UCSD-AML1 (cell line): ENCODE data around the gene PCNT.
"Not testable (repeated sequence)": the region's sequence is repeated elsewhere in the genome, so short reads cannot be mapped to it uniquely, and the experiment has no call there.

Experiments
- DNase-seq: peaks from one replicate; lab custom pipeline; 2025; ENCODE audit not compliant: unreplicated experiment; lab: John Stamatoyannopoulos, UW

The PCNT gene

DNA sequence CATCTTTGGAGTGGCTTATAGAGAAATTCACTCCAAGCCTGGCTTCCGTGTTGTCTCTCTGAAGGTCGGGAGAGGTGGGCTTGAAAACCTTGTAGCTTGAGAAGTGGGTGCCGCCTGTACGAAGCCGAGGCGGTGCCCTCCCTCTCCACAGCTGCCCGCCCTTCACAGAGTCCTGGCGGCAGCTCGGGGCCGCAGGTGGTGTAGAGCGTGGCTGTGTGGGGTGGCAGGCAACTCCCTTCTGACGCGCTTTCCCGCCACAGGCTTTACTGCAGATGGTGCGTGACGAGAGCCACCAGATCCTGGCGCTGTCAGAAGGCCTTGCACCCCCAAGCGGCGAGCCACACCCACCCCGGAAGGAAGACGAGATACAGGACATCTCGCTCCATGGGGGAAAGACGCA is 101.6 kb downstream of the PCNT start:
- DNase-seq: no peak

DNA sequence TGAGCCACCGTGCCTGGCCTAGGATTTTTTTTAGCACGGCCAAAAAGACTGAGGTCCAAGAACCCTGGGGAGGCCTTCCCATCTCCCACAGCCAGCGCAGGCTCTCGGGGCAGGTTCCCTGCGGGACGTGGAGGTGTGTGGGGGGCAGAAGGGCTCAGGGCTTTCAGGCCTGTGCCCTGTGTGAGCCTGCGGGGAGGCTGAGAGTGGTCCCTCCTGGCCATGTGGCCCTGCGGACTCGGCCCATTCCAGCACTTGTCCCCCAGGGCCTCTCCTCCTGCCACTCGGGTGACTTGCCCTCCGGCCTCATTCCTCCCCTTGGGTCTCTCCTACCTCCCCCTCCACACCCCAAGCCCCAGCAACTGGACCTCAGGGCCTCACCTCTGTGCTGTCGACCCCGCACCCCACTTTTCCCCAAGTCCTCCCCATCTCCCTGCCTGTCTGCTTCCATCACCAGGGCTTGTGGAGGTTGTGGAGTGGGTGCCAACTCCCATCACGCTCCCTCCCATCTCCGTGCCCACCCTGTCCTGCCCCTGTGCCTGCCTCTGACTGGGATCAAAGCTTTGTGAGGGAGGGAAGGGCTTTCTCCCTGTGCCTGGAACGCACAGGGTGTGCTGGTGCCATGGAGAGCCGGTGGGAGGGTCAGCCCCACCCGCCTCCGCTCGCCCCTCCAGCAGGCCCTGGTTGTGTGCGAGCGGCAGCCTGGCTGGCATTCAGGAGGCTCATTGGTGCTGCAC is 102.5 kb downstream of the PCNT start:
- DNase-seq: no peak

DNA sequence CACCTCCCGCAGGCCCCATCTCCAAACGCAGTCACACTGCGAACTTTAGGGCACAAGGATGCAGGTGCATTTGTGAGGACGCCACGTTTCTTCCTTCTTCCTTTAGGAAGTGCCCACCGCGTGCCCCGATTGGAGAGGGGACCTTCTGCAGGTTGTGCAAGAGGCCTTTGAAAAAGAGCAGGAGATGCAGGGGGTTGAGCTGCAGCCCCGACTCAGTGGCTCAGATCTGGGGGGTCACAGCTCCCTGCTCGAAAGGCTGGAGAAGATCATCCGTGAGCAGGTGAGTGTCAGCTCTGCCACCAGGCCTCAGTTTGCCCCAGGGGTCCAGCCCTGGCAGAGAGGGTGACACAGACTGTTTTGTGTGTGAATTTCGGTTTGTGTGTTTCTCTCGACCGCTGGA is 103.6 kb downstream of the PCNT start:
- DNase-seq: no peak

DNA sequence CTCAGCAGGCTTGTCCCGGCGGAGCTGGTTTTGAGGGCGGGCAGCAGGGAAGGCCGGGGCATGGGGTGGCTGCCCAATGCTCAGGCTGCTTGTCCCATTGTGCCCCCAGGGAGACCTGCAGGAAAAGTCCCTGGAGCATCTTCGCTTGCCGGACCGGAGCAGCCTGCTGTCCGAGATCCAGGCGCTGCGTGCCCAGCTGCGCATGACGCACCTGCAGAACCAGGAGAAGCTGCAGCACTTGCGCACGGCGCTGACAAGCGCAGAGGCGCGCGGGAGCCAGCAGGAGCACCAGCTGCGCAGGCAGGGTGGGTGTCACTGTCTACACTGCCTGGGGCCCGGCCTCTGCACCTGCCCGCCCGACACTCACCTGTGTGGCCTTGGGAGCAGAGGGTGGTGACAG is 104.3 kb downstream of the PCNT start:
- DNase-seq: no peak

DNA sequence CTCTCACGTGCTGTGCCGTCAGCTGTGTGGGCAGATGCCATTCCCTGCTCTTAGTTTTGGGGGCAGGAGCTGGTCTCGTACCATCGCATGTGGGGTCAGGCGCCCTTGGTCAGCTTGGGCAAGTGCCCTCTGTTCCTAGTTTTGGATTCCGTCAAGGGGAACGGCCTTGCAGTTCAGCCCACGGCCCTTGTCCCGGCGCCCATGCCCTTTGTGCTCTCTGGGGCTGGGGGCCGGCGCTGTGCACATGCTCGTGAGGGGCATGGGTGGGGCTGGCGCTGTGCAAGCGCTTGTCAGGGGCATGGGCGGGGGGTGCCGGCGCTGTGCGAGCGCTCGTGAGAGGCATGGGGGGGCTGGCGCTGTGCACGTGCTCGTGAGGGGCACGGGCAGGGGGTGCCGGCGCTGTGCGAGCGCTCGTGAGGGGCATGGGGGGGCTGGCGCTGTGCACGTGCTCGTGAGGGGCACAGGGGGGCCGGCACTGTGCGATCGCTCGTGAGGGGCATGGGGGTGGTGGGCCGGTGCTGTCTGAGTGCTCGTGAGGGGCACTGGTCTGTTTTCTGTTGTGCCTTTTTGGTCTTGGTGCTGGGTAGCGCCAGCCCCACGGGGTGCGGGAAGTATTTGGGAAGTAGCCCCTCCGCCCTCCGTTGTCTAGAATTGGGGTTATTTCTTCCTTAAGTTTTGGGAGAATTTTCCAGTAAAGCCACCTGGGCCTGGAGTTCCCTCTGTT is 105.2 kb downstream of the PCNT start:
- no peak for DNase-seq

DNA sequence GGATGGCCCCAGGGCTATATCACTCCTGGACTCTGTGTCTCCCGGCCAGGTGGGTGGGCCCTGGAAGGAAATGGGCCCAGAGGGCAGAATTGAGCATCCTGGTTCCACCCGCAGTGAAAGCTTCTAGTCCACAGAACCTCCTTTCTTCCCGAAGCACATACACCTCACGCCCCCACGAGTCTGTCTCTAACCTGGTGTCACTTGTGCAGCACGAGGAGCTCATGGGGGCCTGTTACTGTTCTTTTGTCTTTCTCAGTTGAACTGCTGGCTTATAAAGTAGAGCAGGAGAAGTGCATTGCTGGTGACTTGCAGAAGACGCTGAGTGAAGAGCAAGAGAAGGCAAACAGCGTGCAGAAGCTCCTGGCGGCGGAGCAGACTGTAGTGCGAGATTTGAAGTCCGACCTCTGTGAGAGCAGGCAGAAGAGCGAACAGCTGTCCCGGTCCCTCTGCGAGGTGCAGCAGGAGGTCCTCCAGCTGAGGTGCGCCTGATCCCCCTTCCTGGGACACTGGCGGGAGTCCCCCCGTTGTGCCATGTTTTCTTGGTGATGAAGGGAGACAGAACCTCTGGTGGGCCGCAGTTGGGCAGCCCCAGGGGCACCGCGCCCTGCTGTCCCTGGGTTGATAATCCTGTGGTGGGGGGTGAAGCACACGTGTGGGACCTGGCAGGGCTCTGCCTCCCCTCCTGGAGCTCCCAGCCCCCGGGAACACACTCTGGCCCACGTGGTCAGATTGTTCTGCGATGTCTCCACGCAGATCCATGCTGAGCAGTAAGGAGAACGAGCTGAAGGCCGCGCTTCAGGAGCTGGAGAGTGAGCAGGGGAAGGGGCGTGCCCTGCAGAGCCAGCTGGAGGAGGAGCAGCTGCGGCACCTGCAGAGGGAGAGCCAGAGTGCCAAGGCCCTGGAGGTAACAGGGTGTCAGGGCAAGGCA is 106.1 kb downstream of the PCNT start:
- DNase-seq: no peak

DNA sequence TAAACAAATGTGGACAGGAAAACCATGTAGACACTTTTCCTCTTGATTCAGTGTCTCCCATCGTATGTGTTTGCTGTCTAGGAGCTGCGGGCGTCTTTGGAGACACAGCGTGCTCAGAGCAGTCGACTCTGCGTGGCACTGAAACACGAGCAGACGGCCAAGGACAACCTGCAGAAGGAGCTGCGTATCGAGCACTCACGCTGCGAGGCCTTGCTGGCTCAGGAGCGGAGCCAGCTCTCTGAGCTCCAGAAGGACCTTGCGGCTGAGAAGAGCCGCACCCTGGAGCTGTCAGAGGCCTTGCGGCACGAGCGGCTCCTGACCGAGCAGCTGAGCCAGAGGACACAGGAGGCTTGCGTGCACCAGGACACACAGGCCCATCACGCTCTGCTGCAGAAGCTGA is 107.5 kb downstream of the PCNT start:
- DNase-seq: no peak

DNA sequence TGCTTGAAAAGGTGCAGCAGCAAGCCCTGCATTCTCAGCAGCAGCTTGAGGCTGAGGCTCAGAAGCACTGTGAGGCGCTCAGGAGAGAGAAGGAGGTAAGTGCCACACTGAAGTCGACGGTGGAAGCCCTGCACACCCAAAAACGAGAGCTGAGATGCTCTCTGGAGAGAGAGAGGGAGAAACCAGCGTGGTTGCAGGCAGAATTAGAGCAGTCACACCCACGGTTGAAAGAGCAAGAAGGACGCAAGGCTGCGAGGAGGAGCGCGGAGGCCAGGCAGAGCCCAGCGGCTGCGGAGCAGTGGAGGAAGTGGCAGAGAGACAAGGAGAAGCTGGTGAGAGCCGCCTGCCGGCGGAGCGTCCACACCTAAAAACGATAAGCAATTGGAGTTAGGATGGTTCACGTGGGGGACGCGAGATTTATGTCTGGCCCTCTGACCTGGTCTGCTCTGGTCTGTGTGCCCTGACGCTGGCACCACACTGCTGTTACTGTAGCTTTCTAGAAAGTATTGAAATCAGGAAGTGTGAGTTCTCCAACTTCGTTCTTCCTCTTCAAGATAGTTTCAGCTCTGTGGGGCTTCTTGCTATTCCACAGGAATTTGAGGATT is 108.0 kb downstream of the PCNT start:
- DNase-seq: no peak

DNA sequence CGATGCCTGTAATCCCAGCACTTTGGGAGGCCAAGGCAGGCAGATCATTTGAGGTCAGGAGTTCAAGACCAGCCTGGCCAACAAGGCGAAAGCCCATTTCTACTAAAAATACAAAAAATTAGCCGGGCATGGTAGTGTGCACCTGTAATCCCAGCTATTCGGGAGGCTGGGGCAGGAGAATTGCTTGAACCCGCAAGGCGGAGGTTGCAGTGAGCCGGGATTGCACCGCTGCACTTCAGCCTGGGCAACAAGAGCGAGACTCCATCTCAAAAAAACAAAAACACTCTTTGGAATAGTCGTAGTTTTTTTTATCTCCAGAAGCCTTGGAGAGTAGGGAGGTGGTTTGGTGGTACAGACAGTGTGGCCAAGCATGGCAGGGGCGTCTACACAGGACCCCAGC is 109.2 kb downstream of the PCNT start:
- not testable (repeated sequence) for DNase-seq

DNA sequence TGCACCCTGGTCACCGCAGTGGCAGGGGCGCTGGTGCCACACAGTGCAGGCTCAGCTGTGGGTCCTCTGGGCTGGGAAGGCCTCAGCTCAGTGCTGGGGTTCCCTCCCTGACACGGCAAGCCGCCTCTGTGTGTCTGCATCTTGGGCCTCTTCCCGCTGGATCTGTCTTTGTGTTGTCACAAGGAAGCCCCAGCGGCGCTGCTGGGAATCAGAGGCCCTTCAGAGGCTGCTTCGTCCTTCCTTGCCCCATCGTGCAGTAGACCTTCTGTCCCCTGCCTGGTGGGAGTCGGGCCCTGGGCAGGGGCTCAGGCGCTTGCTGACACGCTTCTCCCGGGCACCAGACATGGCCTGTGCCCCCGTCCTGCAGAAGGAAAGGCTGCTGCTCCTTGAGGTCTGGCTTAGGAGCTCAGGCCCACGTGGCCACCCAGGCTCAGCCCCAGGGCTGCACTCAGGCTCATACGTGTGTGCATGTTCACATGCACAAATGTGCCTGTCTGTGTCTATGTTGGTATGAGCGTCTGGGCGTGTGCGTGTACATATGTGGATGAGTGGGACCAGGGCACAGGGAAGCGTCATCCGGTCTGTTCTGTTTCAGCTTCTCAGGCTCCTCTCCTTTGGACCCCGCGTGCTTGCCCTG is 110.5 kb downstream of the PCNT start:
- DNase-seq: no peak

DNA sequence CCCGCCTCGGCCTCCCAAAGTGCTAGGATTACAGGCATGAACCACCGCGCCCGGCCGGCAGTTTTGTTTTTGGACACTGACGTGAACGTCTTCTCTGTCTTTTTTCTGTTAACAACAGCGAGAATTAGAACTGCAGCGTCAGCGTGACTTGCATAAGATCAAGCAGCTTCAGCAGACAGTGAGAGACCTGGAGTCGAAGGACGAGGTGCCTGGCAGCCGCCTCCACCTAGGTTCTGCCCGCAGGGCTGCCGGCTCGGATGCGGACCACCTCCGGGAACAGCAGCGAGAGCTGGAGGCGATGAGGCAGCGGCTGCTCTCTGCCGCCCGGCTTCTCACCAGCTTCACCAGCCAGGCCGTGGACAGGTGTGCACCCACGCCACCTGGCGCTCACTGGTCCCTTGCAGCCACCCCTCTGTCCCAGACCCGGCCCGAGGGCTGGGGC is 111.9 kb downstream of the PCNT start:
- DNase-seq: no peak

DNA sequence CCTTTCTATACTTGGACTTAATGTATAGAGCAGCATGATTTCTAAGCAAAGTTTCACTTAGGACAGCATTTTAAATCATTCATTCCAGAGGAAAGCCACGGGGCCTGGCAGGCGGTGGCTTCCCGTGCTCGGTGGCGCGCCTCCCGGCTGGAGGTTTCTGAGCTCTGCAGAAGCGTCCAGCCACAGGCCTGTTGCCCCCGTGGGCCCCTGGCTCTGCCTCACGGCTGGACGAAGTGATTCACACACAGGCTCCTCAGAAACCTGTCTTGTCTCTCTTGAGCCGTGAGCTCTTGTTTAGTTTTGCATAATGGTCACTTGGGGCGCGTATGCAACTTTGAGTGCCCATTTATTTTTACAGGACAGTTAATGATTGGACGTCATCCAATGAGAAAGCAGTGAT is 112.7 kb downstream of the PCNT start:
- no peak for DNase-seq

DNA sequence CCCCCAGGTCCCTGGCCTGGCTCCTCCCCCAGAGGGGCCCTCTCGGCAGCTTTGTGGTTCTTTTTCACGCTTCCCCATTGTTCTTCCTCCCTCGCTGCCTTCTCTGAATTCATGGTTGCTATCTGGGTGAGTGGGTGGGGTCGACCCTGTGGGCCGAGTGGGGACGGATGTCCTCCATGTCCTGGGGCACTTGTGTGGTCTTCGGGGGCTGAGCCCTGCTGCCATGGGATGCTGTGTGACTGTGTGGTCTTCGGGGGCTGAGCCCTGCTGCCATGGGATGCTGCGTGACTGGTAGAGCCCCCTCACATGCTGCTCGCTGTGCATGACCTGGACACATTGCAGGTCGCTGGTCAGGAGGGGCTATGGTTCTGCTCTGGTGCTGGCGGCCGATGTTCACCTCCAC is 113.1 kb downstream of the PCNT start:
- DNase-seq: no peak

DNA sequence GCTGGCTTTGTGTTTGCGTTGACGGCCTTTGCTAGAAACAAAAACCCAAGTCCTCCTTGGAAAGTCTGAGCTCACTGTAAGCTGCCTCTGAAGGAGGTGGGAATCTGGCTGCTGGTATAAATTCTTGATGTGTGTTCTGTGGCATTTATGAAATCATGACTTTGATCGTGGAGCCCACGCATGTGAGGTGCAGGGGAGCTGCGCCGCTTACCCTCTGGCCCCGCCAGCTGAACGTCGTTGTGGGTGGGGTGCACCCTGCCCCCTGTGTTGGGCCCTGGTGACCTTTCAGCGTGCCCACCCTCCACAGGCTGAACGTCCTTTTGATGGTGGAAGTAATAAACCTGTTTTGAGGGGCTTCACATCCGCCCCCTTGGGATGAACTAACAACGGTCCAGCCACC is 113.6 kb downstream of the PCNT start:
- DNase-seq: no peak

DNA sequence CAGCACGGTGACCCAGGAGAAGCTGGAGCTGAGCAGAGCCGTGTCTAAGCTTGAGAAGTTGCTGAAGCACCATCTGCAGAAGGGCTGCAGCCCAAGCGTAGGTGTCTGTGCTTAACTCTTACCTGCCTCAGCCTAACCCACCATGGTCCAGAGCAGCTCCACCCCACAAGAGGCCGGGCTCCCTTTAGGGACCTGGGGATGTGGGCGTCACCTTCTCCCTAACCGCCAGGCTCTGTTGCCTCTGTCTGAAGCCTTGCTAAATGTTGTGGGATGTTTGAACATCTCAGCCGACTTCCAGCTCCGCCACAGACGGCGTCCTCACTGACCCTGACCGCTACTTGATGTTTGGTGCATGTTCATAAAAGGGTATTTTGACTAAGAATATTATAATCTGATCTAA is 114.3 kb downstream of the PCNT start:
- DNase-seq: no peak

DNA sequence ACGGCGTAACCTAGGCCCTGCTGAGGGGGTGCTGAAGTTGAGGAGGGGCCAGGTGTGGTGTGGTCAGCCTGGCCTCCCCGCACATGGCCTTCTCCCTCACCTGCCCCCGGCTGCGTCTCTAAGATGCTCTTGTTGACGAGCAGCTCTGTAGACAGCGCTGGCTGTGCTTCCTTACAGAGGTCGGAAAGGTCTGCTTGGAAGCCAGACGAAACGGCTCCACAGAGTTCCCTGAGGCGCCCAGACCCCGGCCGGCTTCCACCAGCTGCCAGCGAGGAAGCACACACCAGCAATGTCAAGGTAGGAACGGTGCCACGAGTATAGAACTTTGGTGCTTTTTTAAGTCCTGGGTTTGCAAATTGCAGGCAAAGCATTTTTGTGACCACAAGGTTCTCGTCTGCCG is 116.0 kb downstream of the PCNT start:
- no peak for DNase-seq

DNA sequence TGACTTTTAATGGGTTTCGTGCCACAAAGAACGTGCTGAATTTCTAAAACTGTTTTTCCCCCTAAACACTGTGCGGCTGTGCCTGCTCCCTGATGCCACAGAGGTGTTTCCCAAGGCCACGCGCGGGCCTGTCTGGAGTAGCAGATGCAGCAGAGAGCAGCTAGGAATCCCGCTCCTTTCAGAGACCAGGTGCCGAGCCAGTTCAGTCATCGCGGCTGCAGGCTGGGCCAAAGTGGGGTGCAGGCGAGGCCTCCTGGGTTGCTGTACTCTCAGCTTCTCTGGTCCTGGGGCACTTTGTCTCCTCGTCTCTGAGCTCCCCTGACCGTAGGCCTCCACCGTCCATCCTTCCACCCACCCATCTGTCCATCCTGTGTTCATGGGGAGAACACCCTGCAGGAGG is 117.4 kb downstream of the PCNT start:
- DNase-seq: no peak

DNA sequence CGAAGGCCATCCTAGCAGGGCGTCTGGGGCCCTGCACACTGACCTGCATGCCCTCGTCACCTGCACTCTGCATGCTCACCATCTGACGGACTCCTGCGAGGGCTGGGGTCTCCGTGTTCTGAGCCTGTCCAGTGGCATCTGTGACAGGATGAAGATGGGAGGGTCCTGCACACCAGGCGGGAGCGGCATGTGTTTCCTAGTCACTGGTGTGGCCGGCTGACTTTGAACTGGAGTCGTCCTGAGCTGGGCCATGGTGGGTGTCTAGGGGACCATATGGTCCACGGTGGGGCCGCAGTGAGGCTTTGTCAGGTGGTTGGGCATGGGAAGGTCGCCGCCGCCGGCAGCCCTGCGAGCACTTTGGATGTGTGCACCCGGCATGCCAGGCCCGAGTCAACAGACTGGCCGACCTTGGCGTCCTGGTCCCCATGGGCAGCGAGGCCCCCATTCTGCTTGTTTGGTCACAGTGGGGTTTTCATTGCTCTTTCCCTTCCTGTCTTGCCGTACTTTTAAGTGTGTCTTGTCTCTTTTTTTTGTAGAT is 118.1 kb downstream of the PCNT start:
- no peak for DNase-seq

DNA sequence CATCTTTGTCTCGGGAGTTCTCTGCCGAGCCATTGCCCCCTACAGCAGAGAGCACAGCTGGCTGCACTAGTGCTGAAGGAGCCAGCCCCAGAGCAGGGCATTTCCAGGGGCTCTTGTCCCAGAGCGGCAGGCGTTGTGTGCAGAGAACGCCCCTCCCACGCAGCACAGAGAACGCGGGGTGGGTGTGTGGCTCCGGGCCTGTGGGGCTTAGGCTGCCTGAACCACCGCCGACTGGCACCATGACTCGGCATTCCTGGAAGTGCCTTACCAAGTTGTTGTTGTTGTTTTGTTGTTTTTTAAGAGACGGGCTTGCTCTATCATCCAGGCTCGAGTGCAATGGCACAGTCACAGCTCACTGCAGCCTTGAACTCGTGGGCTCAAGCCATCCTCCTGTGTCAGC is 119.0 kb downstream of the PCNT start:
- DNase-seq: no peak

DNA sequence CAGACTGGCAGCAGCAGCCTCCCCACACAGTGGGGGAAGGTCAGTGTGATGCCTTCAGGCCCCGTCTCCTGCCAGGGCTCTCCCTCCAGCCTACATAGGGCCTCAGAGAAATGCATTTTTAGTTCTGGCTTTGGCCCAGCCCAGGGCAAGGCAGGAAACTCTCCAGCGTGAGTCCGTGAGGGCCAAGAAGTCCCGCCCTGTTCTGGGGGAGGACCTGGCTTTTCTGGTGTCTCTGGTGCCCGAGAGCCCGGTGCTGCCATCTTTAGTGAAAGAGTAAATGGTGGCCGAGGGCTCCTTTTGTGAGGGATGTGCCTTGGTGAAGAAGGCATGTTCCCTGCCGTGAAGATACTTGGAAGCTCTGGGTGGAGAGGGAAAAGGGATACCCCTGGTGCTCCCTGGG is 120.0 kb downstream of the PCNT start:
- DNase-seq: no peak

DNA sequence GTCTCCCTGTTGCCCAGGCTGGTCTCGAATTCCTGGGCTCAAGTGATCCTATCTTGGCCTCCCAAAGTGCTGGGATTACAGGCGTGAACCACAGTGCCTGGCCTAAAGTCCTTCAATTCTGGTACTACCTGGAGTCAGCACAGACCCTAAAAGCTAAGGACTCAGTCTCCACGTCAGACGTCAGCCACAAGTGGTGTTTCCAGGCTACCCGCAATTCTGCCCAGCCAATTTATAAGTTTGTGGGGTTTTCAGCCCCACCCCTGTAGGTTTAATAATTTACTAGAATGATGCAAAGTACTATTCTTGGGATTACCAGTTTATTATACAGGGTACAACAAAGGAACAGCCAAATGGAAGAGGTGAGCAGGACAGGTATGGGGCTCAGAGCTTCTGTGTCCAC is 124.2 kb downstream of the PCNT start:
- no peak for DNase-seq
